ENCODE measurements around the gene CAV2. TPM values are rescaled to one million over a fixed set of nuclear protein-coding genes. Genes with fewer than 3 reads are reported as not detected.

CAV2 gene
- total and polyA plus RNA-seq, 2 of the 13 experiments (the other 11 are each of a cell fraction or from before 2014, with no cell fraction given), result 0.09 to 0.18 TPM

- Histone ChIP-seq H3K9me3 (ENCODE audit: low read length) (no peaks in the 10 kb centered on the region), H2AFZ (ENCODE audit: low read length) (no peak overlapping the region), H3K27ac (ENCODE audit: extremely low read length, insufficient read depth, low read length) (no peak overlapping the region), H3K9ac (ENCODE audit: insufficient read depth, low read depth, low read length) (no peak overlapping the region), H3K27me3 (ENCODE audit: control insufficient read depth in 1 of 2, insufficient read depth in 2 of 2, low read length in 2 of 2) (peaks cover 9 to 39% of the 10 kb centered on the region in 2 experiments), H3K4me2 (ENCODE audit: low read depth, low read length) (no peak overlapping the region), H3K79me2 (ENCODE audit: insufficient read depth, low read length) (no peaks in the 10 kb centered on the region), H3K4me1 (ENCODE audit: insufficient read depth, low read length) (peaks cover 21% of the 10 kb centered on the region), H3K36me3 (replicated peaks in 1 of 2; ENCODE audit: control insufficient read depth in 1 of 2, insufficient read depth in 2 of 2, low read length in 2 of 2) (no peaks in the 10 kb centered on the region), H3K4me3 (replicated peaks in 1 of 3; ENCODE audit: insufficient read depth in 1 of 3, low read depth in 2 of 3, low read length in 3 of 3) (no peak overlapping the region), H4K20me1 (ENCODE audit: insufficient read depth, low read length) (no peaks in the 10 kb centered on the region)
- no TSS peak for BruUV-seq (replicated peaks)
- 11% methylated on average over 3 of the region's 3 CpGs for WGBS (ENCODE audit: low lambda C conversion rate)
- in situ Hi-C loops (cut with HindIII; ENCODE audit: extremely low pct_ligation_motif_present, low pct_unique_long_range_greater_than_20kb), result loop anchor here (5.0 to 10.0 kb wide), 2 partner anchors 271 to 353 kb away; no protein-coding TSS in a partner anchor
- CTCF ChIA-PET (ENCODE audit: low intra/inter-chr PET ratio, low total read pairs), result no interaction called here
- POLR2A ChIA-PET, result no interaction called here
- FAIRE-seq (no peak), DNase-seq (ENCODE audit: low spot score) (no peak), ATAC-seq (no peak)
- intact Hi-C loops (cut with micrococcal nuclease; ENCODE audit: unreplicated experiment), result loop anchor here (5.0 to 10.0 kb wide), 3 partner anchors 277 to 391 kb away; no protein-coding TSS in a partner anchor
- no peak for TF ChIP-seq KDM1A (CRISPR knock-in tag; IDR thresholded peaks at IDR 0.05)
- TF ChIP-seq ZMYM2 (CRISPR knock-in tag; IDR thresholded peaks at IDR 0.05), result no peak
- TF ChIP-seq DZIP1 (CRISPR knock-in tag; IDR thresholded peaks at IDR 0.05), result no peak
- TF ChIP-seq FOSL2 (CRISPR knock-in tag; IDR thresholded peaks at IDR 0.05), result no peak
- no peak for TF ChIP-seq ZNF878 (CRISPR knock-in tag; IDR thresholded peaks at IDR 0.05)
- TF ChIP-seq TRIM24 (CRISPR knock-in tag; IDR thresholded peaks at IDR 0.05), result no peak
- TF ChIP-seq ZNF687 (CRISPR knock-in tag; IDR thresholded peaks at IDR 0.05), result no peak
- no peak for TF ChIP-seq ZNF407 (CRISPR knock-in tag; IDR thresholded peaks at IDR 0.05; ENCODE audit: not compliant biosample characterization)
These were observed 28.7 kb downstream of the CAV2 start for GRCh38 chr7:116528008-116528789.

Data from HepG2 (cell line).